Suprapubic skin (tissue), 4 donors: ENCODE measurements around the gene GATA1. TPM values are rescaled to one million over a fixed set of nuclear protein-coding genes. Genes with fewer than 3 reads are reported as not detected.

Experiments
- DNase-seq, 2 donors: peaks; one replicate each; pipeline ENCODE4 v3.0.0-alpha.2; 2019; ENCODE audit warnings: low spot score in 2 of 2
- H3K27ac ChIP-seq: fragments of 200-600 bp; sonication (generic); one replicate; pipeline ENCODE4 v1.5.1; 2019
- H3K27me3 ChIP-seq: fragments of 200-600 bp; sonication (generic); one replicate; pipeline ENCODE4 v1.5.1; 2019
- H3K36me3 ChIP-seq: fragments of 200-600 bp; sonication (generic); one replicate; pipeline ENCODE4 v1.5.1; 2019
- H3K4me1 ChIP-seq: fragments of 200-600 bp; sonication (generic); one replicate; pipeline ENCODE4 v1.5.1; 2019
- H3K4me3 ChIP-seq: fragments of 200-600 bp; sonication (generic); one replicate; pipeline ENCODE4 v1.5.1; 2019; ENCODE audit warnings: mild to moderate bottlenecking
- H3K9me3 ChIP-seq: fragments of 200-600 bp; sonication (generic); one replicate; pipeline ENCODE4 v1.5.1; 2019
- EP300 ChIP-seq: sonication (generic); formaldehyde crosslinking; IDR thresholded peaks from one replicate; pipeline ENCODE4 v1.6.1; 2017; ENCODE audit warnings: antibody characterized with exemption
- POLR2A ChIP-seq, 2 donors: fragments of 450-650 bp; IDR thresholded peaks; one replicate each; pipeline ENCODE4 v1.6.1; 2017; ENCODE audit warnings: antibody characterized with exemption in 2 of 2, mild to moderate bottlenecking in 2 of 2, moderate library complexity in 2 of 2
- POLR2AphosphoS5 ChIP-seq, 3 donors: sonication (generic); formaldehyde crosslinking; IDR thresholded peaks; one replicate each; pipeline ENCODE4 v1.6.1; 2017; ENCODE audit warnings: antibody characterized with exemption in 3 of 3
- WGBS: methylation state at CpG from one replicate; pipeline ENCODE4 v1.1.5; 2018; 5-methylcytosine and 5-hydroxymethylcytosine counted together
- total RNA-seq, 4 donors: library from RNA; depleted of rRNA; stranded (reverse); fragments of >200 nt; gene quantifications; one replicate each; pipeline ENCODE4 v1.1.0, GENCODE V29; 2016
- TF ChIP-seq, protein P1 (sequence below), 2 donors: fragments of 200-600 bp in 1 of 2; fragments of 450-650 bp in 1 of 2; sonication (generic) in 1 of 2; IDR thresholded peaks; one replicate each; pipeline ENCODE4 v1.5.1; 2016 to 2019; ENCODE audit warnings: antibody characterized with exemption in 2 of 2, mild to moderate bottlenecking in 1 of 2, moderate library complexity in 1 of 2

The GATA1 gene
- not detected for total RNA-seq

DNA sequence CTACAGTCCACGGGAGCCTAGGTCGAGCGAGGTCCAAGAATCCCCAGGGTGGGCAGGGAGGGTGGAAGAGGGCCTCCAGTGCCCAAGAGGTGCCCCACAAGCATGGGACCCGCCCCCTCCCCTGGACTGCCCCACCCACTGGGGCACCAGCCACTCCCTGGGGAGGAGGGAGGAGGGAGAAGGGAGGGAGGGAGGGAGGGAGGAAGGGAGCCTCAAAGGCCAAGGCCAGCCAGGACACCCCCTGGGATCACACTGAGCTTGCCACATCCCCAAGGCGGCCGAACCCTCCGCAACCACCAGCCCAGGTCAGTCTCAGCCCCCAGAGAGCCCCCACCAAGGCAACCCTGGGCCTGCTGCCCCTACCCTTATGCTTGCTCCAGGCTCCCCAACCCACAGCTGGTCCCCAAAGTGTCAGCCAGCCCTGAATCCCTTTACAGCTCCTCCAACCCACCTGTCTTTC, at the start of gene GATA1:
Gene GATA1, plus strand, starts transcription at position 250 of the 460 bp plus-strand sequence. CDS start 4,520 bp downstream, outside the sequence.
- DNase-seq, result no peak
- H3K27me3 ChIP-seq, result no peaks in the 10 kb centered on the region
- no peaks in the 10 kb centered on the region for H3K36me3 ChIP-seq
- H3K4me1 ChIP-seq, result no peaks in the 10 kb centered on the region
- H3K4me3 ChIP-seq, result no peak within 1 kb of the TSS
- H3K27ac ChIP-seq, result no peak within 1 kb of the TSS
- WGBS, result 96% methylated on average over 5 of the region's 7 CpGs
- TF ChIP-seq EP300 (no peak), POLR2A (IDR thresholded peaks at IDR 0.05) (no peak)
- TF ChIP-seq, protein P1, sequence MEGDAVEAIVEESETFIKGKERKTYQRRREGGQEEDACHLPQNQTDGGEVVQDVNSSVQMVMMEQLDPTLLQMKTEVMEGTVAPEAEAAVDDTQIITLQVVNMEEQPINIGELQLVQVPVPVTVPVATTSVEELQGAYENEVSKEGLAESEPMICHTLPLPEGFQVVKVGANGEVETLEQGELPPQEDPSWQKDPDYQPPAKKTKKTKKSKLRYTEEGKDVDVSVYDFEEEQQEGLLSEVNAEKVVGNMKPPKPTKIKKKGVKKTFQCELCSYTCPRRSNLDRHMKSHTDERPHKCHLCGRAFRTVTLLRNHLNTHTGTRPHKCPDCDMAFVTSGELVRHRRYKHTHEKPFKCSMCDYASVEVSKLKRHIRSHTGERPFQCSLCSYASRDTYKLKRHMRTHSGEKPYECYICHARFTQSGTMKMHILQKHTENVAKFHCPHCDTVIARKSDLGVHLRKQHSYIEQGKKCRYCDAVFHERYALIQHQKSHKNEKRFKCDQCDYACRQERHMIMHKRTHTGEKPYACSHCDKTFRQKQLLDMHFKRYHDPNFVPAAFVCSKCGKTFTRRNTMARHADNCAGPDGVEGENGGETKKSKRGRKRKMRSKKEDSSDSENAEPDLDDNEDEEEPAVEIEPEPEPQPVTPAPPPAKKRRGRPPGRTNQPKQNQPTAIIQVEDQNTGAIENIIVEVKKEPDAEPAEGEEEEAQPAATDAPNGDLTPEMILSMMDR (IDR thresholded peaks at IDR 0.05), result no peak
- H3K9me3 ChIP-seq, result no peaks in the 10 kb centered on the region

GRCh38 chrX:48736878-48737212, 49.5 kb upstream of the GATA1 start:
- TF ChIP-seq, protein P1 (IDR thresholded peaks at IDR 0.05), result no peak
- TF ChIP-seq EP300 (no peak), POLR2AphosphoS5 (IDR thresholded peaks at IDR 0.05) (no peak), POLR2A (IDR thresholded peaks at IDR 0.05) (no peak)
- H3K4me1 ChIP-seq, result peaks cover 6% of the 10 kb centered on the region
- no peak for DNase-seq
- no peak overlapping the region for H3K27ac ChIP-seq
- WGBS, result 46% methylated on average over 10 of the region's 10 CpGs
- H3K4me3 ChIP-seq, result peak overlapping the region; percentile 57
- H3K36me3 ChIP-seq, result no peaks in the 10 kb centered on the region
- no peaks in the 10 kb centered on the region for H3K9me3 ChIP-seq
- H3K27me3 ChIP-seq, result no peaks in the 10 kb centered on the region

- no peaks in the 10 kb centered on the region for H3K36me3 ChIP-seq
- DNase-seq, result peak; percentile 90 to 92
- peak overlapping the region; percentile 57 for H3K4me3 ChIP-seq
- no peaks in the 10 kb centered on the region for H3K9me3 ChIP-seq
- H3K27ac ChIP-seq, result peak overlapping the region; percentile 94
- no peaks in the 10 kb centered on the region for H3K27me3 ChIP-seq
- WGBS, result 45% methylated on average over 36 of the region's 48 CpGs
- peaks cover 6% of the 10 kb centered on the region for H3K4me1 ChIP-seq
- TF ChIP-seq POLR2A (IDR thresholded peaks at IDR 0.05) (peak in 1 of 2 donors; percentile 36), POLR2AphosphoS5 (IDR thresholded peaks at IDR 0.05) (peak in 1 of 3 donors; percentile 38), EP300 (no peak)
- TF ChIP-seq, protein P1 (IDR thresholded peaks at IDR 0.05), result no peak
These were observed 49.0 kb upstream of the GATA1 start for GRCh38 chrX:48737213-48737938.

DNA sequence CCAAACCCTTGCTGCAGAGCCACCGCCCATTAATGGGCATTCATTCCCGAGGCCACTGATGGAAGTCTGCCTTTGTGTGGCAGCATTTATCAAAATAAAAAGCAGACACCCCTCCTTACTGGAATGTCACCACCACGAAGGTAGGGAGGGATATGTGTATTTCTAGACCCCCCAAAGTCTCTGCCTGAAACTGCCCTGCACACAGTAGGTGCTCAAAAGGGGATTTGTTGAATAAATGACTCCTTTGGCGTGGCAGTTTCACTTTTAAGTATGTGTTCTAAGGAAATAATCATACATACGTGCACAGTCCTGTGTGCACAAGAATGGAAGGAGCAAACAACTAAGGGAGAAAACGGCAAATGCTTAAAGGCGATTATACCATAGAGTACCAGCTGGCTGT, 48.5 kb upstream of the GATA1 start:
- no peak for DNase-seq
- H3K4me1 ChIP-seq, result peaks cover 6% of the 10 kb centered on the region
- TF ChIP-seq, protein P1 (IDR thresholded peaks at IDR 0.05), result no peak
- TF ChIP-seq POLR2A (IDR thresholded peaks at IDR 0.05) (no peak), POLR2AphosphoS5 (IDR thresholded peaks at IDR 0.05) (no peak), EP300 (no peak)
- no peaks in the 10 kb centered on the region for H3K9me3 ChIP-seq
- 54% methylated on average over 7 of the region's 7 CpGs for WGBS
- H3K4me3 ChIP-seq, result peak overlapping the region; percentile 57
- peak overlapping the region; percentile 94 for H3K27ac ChIP-seq
- no peaks in the 10 kb centered on the region for H3K27me3 ChIP-seq
- H3K36me3 ChIP-seq, result no peaks in the 10 kb centered on the region

DNA sequence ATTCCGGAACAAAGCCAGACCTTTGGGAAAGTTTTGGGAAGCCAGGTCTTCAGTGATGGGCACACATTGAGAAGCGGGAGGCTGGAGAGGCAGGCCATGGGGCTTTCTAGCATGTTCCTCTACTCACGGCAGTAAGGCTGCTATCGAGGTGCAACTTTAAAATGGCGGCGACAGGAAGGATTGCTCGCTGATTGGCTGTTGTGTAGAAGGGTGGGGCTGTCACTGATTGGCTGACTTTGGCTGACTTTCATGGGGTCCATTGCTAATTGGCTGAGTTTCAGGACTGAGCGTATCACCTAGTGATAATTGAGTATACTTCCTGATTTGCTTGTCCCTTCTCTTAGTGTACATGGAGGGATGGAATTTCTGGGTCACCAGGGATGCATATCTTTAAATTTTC, 44.6 kb upstream of the GATA1 start:
- 89% methylated on average over 8 of the region's 8 CpGs for WGBS
- no peaks in the 10 kb centered on the region for H3K9me3 ChIP-seq
- TF ChIP-seq, protein P1 (IDR thresholded peaks at IDR 0.05), result no peak
- TF ChIP-seq POLR2A (IDR thresholded peaks at IDR 0.05), result no peak
- no peak for TF ChIP-seq EP300
- no peak for TF ChIP-seq POLR2AphosphoS5 (IDR thresholded peaks at IDR 0.05)
- DNase-seq, result no peak
- H3K36me3 ChIP-seq, result no peaks in the 10 kb centered on the region
- no peaks in the 10 kb centered on the region for H3K4me1 ChIP-seq
- H3K27me3 ChIP-seq, result no peaks in the 10 kb centered on the region
- H3K4me3 ChIP-seq, result no peak overlapping the region
- no peak overlapping the region for H3K27ac ChIP-seq
